Endothelial cell of umbilical vein (primary cell): ENCODE measurements around the gene SEBOX. TPM values are rescaled to one million over a fixed set of nuclear protein-coding genes. Genes with fewer than 3 reads are reported as not detected.

Experiments used
- BruUV-seq: library from RNA; stranded (reverse); fragments of 400-500 nt; replicated peaks from 2 replicates; lab custom pipeline; 2021; lab: Mats Ljungman, UMichigan
- CTCF ChIA-PET: fragments of 300-600, 350-600 bp; sonication (Branson Sonifier 250); formaldehyde crosslinking; loops from one replicate; lab custom pipeline; 2021; ENCODE audit warnings: antibody characterized with exemption, inconsistent platforms; lab: Charles Lee
- POLR2A ChIA-PET: fragments of 300-600, 350-600 bp; sonication (Branson Sonifier 250); formaldehyde crosslinking; loops from one replicate; lab custom pipeline; 2021; ENCODE audit warnings: antibody characterized with exemption, inconsistent platforms; lab: Charles Lee
- DNase-seq: peaks from one replicate; pipeline ENCODE4 v3.0.0-alpha.2; 2011; ENCODE audit warnings: low read depth, low spot score
- FAIRE-seq: peaks from 2 replicates; lab custom pipeline; 2011; peaks lifted over from hg19 to GRCh38; lab: Jason Lieb, UNC
- H2AFZ ChIP-seq: 2 replicates; pipeline ENCODE4 v1.6.0; 2012; ENCODE audit warnings: low read depth, low read length, control low read depth, inconsistent platforms
- H3K27ac ChIP-seq: 2 replicates; pipeline ENCODE4 v1.5.1; 2011; ENCODE audit warnings: low read depth, mild to moderate bottlenecking, control low read depth, low read length, moderate library complexity; ENCODE audit not compliant: insufficient read depth
- H3K27me3 ChIP-seq, 2 experiments: 2 replicates each; pipeline versions ENCODE4 v1.6.0 to v1.6.1; 2011; ENCODE audit warnings: low read length in 2 of 2, mixed read lengths in 1 of 2; ENCODE audit not compliant: control insufficient read depth in 2 of 2, insufficient read depth in 2 of 2
- H3K36me3 ChIP-seq, 2 experiments: 2 replicates in 1 of 2; 3 replicates in 1 of 2; pipeline ENCODE4 v1.5.1; 2011; ENCODE audit warnings: low read length in 2 of 2, mild to moderate bottlenecking in 1 of 2, moderate library complexity in 1 of 2; ENCODE audit not compliant: control insufficient read depth in 2 of 2, insufficient read depth in 2 of 2; ENCODE audit errors: extremely low read depth in 1 of 2
- H3K4me1 ChIP-seq: 3 replicates; pipeline ENCODE4 v1.5.1; 2011; ENCODE audit warnings: mild to moderate bottlenecking, low read length; ENCODE audit not compliant: control insufficient read depth, insufficient read depth; ENCODE audit errors: extremely low read depth
- H3K4me2 ChIP-seq: 2 replicates; pipeline ENCODE4 v1.6.1; 2011; ENCODE audit warnings: low read length, control low read depth, mixed read lengths; ENCODE audit not compliant: insufficient read depth
- H3K4me3 ChIP-seq, 3 experiments: fragments of 200-600 bp in 1 of 3; sonication (generic), shearing (Covaris generic) in 1 of 3; replicated peaks in 1 of 3; 2 replicates each; pipeline ENCODE4 v1.5.1; 2011 to 2016; ENCODE audit warnings: control low read depth in 3 of 3, low read length in 3 of 3, mild to moderate bottlenecking in 2 of 3, inconsistent platforms in 1 of 3, low read depth in 1 of 3, moderate library complexity in 1 of 3; ENCODE audit not compliant: insufficient read depth in 1 of 3
- H3K79me2 ChIP-seq: 2 replicates; pipeline ENCODE4 v1.6.0; 2012; ENCODE audit warnings: low read length, inconsistent platforms; ENCODE audit not compliant: control insufficient read depth, insufficient read depth
- H3K9ac ChIP-seq: replicated peaks from 2 replicates; pipeline ENCODE3; 2011; ENCODE audit warnings: low read length, control low read depth; ENCODE audit not compliant: insufficient read depth; ENCODE audit errors: extremely low read depth
- H3K9me1 ChIP-seq: replicated peaks from 3 replicates; pipeline ENCODE4 v1.6.0; 2011; ENCODE audit warnings: mild to moderate bottlenecking, low read length; ENCODE audit not compliant: control insufficient read depth, insufficient read depth; ENCODE audit errors: extremely low read depth
- H3K9me3 ChIP-seq: replicated peaks from 2 replicates; pipeline ENCODE4 v1.5.1; 2012; ENCODE audit warnings: low read length, inconsistent platforms; ENCODE audit not compliant: control insufficient read depth, insufficient read depth
- H4K20me1 ChIP-seq: replicated peaks from 2 replicates; pipeline ENCODE3; 2011; ENCODE audit warnings: mild to moderate bottlenecking, low read length; ENCODE audit not compliant: control insufficient read depth, insufficient read depth; ENCODE audit errors: extremely low read depth
- EZH2 ChIP-seq: IDR thresholded peaks from 2 replicates; pipeline ENCODE4 v1.6.1; 2012; ENCODE audit warnings: borderline replicate concordance, low read depth, mild to moderate bottlenecking, moderate library complexity, low read length, inconsistent platforms; ENCODE audit not compliant: severe bottlenecking
- FOS ChIP-seq: IDR thresholded peaks from 2 replicates; pipeline ENCODE4 v1.6.1; 2011; ENCODE audit warnings: mild to moderate bottlenecking, low read length, moderate library complexity, borderline replicate concordance; ENCODE audit not compliant: insufficient read depth
- GATA2 ChIP-seq: IDR thresholded peaks from 2 replicates; pipeline ENCODE4 v1.7.0; 2011; ENCODE audit warnings: low read depth, mild to moderate bottlenecking, moderate library complexity, mixed read lengths, low read length; ENCODE audit not compliant: insufficient read length, insufficient read depth
- JUN ChIP-seq: IDR thresholded peaks from 2 replicates; pipeline ENCODE4 v1.6.1; 2011; ENCODE audit warnings: borderline replicate concordance, low read depth; ENCODE audit not compliant: insufficient read length, insufficient read depth
- MAX ChIP-seq: IDR thresholded peaks from 2 replicates; pipeline ENCODE4 v1.6.1; 2011; ENCODE audit not compliant: insufficient read depth, insufficient read length
- MYC ChIP-seq: IDR thresholded peaks from one replicate; pipeline ENCODE4 v1.6.1; 2011; ENCODE audit warnings: mild to moderate bottlenecking, low read depth, low read length
- POLR2A ChIP-seq: IDR thresholded peaks from 2 replicates; pipeline ENCODE4 v1.6.1; 2012; ENCODE audit warnings: low read depth, mild to moderate bottlenecking, control low read depth, low read length
- POLR2AphosphoS5 ChIP-seq: IDR thresholded peaks from 2 replicates; pipeline ENCODE4 v1.6.1; 2012; ENCODE audit warnings: low read depth, mild to moderate bottlenecking, control low read depth, low read length, moderate library complexity; ENCODE audit not compliant: insufficient read depth
- dilution Hi-C: fragments of 300-500 bp; cut with MboI; formaldehyde crosslinking; loops from one replicate; pipeline ENCODE4 v1.15.0; 2019; ENCODE audit warnings: low sequenced_read_pairs; ENCODE audit not compliant: extremely low pct_ligation_motif_present
- intact Hi-C: fragments of 100-400 bp; cut with micrococcal nuclease; formaldehyde crosslinking; loops from one replicate; pipeline ENCODE4 v1.10.0; 2022
- polyA plus RNA-seq, 4 experiments: library from polyadenylated mRNA; depleted of rRNA in 3 of 4; stranded (reverse) in 3 of 4; unstranded in 1 of 4; fragments of >200 nt; gene quantifications; 2 replicates each; pipeline versions ENCODE4 v1.2.1 to v1.2.3, GENCODE V29; 2011 to 2012; ENCODE audit warnings: missing spikeins in 1 of 4
- total RNA-seq: library from RNA; stranded (reverse); gene quantifications from 2 replicates; pipeline ENCODE4 v1.2.3, GENCODE V29; 2021
- TF ChIP-seq, protein P1 (sequence below), 2 donors: IDR thresholded peaks; 1 replicate in 1 of 2; 2 replicates in 1 of 2; pipeline ENCODE4 v1.5.1; 2011; ENCODE audit warnings: low read length in 2 of 2, mild to moderate bottlenecking in 2 of 2, moderate library complexity in 2 of 2, control low read depth in 1 of 2, inconsistent platforms in 1 of 2, low read depth in 1 of 2; ENCODE audit not compliant: insufficient read depth in 1 of 2; ENCODE audit errors: extremely low read depth in 1 of 2

SEBOX gene
- total and polyA plus RNA-seq, 2 donors (not counting 3 experiments of a cell fraction or from before 2014, with no cell fraction given): not detected

DNA sequence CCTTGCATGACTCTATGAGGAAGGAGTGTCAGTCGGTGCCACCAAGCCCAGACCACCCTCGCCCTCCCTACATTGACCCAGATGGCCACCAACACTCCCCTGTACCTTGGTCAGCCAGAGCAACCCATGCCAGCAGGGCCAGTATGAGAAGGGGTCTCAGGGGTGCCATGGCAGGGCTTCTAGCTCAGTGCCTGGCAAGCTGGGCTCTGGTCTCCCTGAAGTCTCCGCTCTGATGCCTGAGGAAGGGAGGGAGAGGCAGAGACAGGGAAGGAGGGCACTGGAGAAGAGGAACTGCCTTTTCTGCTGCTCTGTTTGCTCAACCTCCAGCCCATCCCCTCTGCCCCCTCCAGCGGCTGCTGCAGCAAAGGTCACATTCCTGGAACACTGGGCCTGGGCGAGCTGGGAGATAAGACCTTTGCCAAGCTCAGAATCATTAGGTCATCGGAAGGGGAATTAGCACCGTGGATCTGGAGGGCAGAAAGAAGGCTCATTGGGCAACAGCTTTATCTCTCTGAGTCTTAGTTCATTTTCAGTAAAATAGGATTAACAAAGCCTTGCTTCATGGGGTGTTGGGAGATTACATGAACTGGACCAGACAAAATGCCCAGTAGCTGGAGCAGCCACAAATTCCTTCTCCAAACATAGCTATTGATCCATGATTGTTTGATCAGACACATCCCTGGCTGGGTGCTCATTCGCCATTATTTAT is 5.2 kb upstream of the SEBOX start, which contains the start of gene VTN:
Gene VTN (minus strand): TSS at position 273 of the 709 bp plus-strand sequence. CDS start 104 bp downstream, at position 169.
- Histone ChIP-seq H3K36me3 (no peaks in the 10 kb centered on the region), H3K27me3 (no peaks in the 10 kb centered on the region), H3K4me3 (no peak within 1 kb of the TSS), H4K20me1 (no peaks in the 10 kb centered on the region), H3K4me1 (peaks cover 13% of the 10 kb centered on the region), H3K4me2 (peak within 1 kb of the TSS; percentile 74), H3K79me2 (no peaks in the 10 kb centered on the region), H3K9ac (no peak within 1 kb of the TSS), H3K9me3 (no peaks in the 10 kb centered on the region), H3K27ac (no peak within 1 kb of the TSS), H3K9me1 (no peaks in the 10 kb centered on the region), H2AFZ (peak within 1 kb of the TSS; percentile 0)
- peak; percentile 68 for FAIRE-seq
- ChIA-PET POLR2A (interaction anchor here (1.6 kb wide), 1 partner anchor 23 kb away, joined by 4 read pairs; no protein-coding TSS in a partner anchor), CTCF (interaction anchor here (0.7 to 6.7 kb wide), 3 partner anchors 14 to 46 kb away, joined by 3 to 36 read pairs (median 4); no protein-coding TSS in a partner anchor)
- dilution Hi-C loops: no loop called here
- intact Hi-C loops: loop anchor here (1.0 kb wide), 1 partner anchor 13 kb away; the partner anchor contains the start of gene POLDIP2
- no TSS peak for BruUV-seq
- peak; percentile 16 for DNase-seq
- TF ChIP-seq POLR2A (no peak), POLR2AphosphoS5 (peak; percentile 40), GATA2 (peak; percentile 23)

DNA sequence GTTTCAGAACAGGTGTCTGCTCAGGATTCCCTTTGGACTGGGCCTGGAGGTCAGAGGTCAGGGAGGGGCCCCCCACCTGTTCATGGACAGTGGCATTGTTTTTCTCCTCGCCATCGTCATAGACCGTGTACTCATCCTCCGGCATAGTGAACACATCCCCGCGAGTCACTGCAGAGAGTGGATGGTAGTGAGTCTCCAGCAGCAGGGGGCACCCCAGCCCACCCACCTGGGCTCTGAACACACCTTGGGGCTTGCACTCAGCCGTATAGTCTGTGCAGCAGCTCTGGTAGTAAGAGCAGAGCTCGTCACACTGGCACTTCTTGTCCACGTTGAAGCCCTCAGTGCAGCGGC is 4.7 kb upstream of the SEBOX start:
- H3K36me3 ChIP-seq: peaks cover 0 to 2% of the 10 kb centered on the region in 2 experiments
- no peaks in the 10 kb centered on the region for H3K79me2 ChIP-seq
- dilution Hi-C loops: no loop called here
- H2AFZ ChIP-seq: no peak overlapping the region
- H4K20me1 ChIP-seq: no peaks in the 10 kb centered on the region
- no peaks in the 10 kb centered on the region for H3K9me1 ChIP-seq
- intact Hi-C loops: loop anchor here (1.0 kb wide), 1 partner anchor 12 kb away; the partner anchor contains the start of gene POLDIP2
- no peaks in the 10 kb centered on the region for H3K9me3 ChIP-seq
- no peak overlapping the region for H3K9ac ChIP-seq
- DNase-seq: no peak
- BruUV-seq: no TSS peak
- H3K27ac ChIP-seq: no peak overlapping the region
- no peak overlapping the region for H3K4me3 ChIP-seq
- ChIA-PET POLR2A (no interaction called here), CTCF (interaction anchor here (1.0 to 6.7 kb wide), 2 partner anchors 23 to 47 kb away, joined by 4 to 36 read pairs; no protein-coding TSS in a partner anchor)
- TF ChIP-seq, protein P1, sequence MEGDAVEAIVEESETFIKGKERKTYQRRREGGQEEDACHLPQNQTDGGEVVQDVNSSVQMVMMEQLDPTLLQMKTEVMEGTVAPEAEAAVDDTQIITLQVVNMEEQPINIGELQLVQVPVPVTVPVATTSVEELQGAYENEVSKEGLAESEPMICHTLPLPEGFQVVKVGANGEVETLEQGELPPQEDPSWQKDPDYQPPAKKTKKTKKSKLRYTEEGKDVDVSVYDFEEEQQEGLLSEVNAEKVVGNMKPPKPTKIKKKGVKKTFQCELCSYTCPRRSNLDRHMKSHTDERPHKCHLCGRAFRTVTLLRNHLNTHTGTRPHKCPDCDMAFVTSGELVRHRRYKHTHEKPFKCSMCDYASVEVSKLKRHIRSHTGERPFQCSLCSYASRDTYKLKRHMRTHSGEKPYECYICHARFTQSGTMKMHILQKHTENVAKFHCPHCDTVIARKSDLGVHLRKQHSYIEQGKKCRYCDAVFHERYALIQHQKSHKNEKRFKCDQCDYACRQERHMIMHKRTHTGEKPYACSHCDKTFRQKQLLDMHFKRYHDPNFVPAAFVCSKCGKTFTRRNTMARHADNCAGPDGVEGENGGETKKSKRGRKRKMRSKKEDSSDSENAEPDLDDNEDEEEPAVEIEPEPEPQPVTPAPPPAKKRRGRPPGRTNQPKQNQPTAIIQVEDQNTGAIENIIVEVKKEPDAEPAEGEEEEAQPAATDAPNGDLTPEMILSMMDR (IDR thresholded peaks at IDR 0.05; ENCODE audit: extremely low read depth in 1 of 2, insufficient read depth in 1 of 2, low read depth in 1 of 2, low read length in 2 of 2): no peak
- TF ChIP-seq POLR2AphosphoS5 (no peak), MAX (no peak), POLR2A (no peak), EZH2 (no peak), FOS (no peak), GATA2 (no peak), MYC (no peak), JUN (no peak)
- peaks cover 13% of the 10 kb centered on the region for H3K4me1 ChIP-seq
- H3K4me2 ChIP-seq: no peak overlapping the region
- FAIRE-seq: no peak
- no peaks in the 10 kb centered on the region for H3K27me3 ChIP-seq
